WTC11 (cell line): ENCODE data around the gene ZBTB7C. TPM values are rescaled to one million over a fixed set of nuclear protein-coding genes. Genes with fewer than 3 reads are reported as not detected.

ENCODE experiments used
- ATAC-seq: fragments of 200-7000 bp; cut with Tn5 transposase; 2 replicates; pipeline ENCODE4 v1.10.0; 2021; ENCODE audit warnings: mild to moderate bottlenecking, moderate library complexity
- CTCF ChIA-PET: fragments of 300-600 bp; sonication (Branson Sonifier 250); formaldehyde crosslinking; loops from one replicate; lab custom pipeline; 2021; ENCODE audit warnings: antibody characterized with exemption; lab: Charles Lee
- POLR2A ChIA-PET: fragments of 350-600 bp; sonication (Branson Sonifier 250); formaldehyde crosslinking; loops from one replicate; lab custom pipeline; 2021; ENCODE audit warnings: antibody characterized with exemption; lab: Charles Lee
- DNase-seq: peaks from one replicate; pipeline ENCODE4 v3.0.0; 2021; ENCODE audit warnings: low spot score
- H3K27ac Mint-ChIP-seq: 2 replicates; pipeline ENCODE4 v1.8.0; 2021; ENCODE audit warnings: mixed read lengths
- H3K27me3 Mint-ChIP-seq: 2 replicates; pipeline ENCODE4 v1.8.0; 2021; ENCODE audit warnings: low read depth, mild to moderate bottlenecking, moderate library complexity, mixed read lengths
- H3K36me3 Mint-ChIP-seq: 2 replicates; pipeline ENCODE4 v1.8.0; 2021; ENCODE audit warnings: mixed read lengths
- H3K4me1 Mint-ChIP-seq: 2 replicates; pipeline ENCODE4 v1.8.0; 2022; ENCODE audit warnings: mixed read lengths
- H3K4me3 Mint-ChIP-seq: 2 replicates; pipeline ENCODE4 v1.8.0; 2021; ENCODE audit warnings: mild to moderate bottlenecking, moderate library complexity, mixed read lengths
- H3K9me3 Mint-ChIP-seq: 2 replicates; pipeline ENCODE4 v1.8.0; 2021; ENCODE audit warnings: mixed read lengths
- E2F1 ChIP-seq: sonication (generic); formaldehyde crosslinking; IDR thresholded peaks from 2 replicates; pipeline ENCODE4 v1.8.0; 2022; ENCODE audit warnings: mild to moderate bottlenecking, missing genetic modification reagents
- ERG ChIP-seq: fragments of 250-450 bp; sonication (Bioruptor Pico); IDR thresholded peaks from 2 replicates; pipeline ENCODE4 v1.8.0; 2021; ENCODE audit warnings: mild to moderate bottlenecking
- ETV6 ChIP-seq: sonication (generic); formaldehyde crosslinking; IDR thresholded peaks from 2 replicates; pipeline ENCODE4 v1.8.1; 2022; ENCODE audit warnings: mild to moderate bottlenecking, missing genetic modification reagents
- GRHL2 ChIP-seq: fragments of 250-450 bp; sonication (Bioruptor Pico); IDR thresholded peaks from 2 replicates; pipeline ENCODE4 v1.8.0; 2022; ENCODE audit warnings: mild to moderate bottlenecking, moderate library complexity; ENCODE audit not compliant: insufficient replicate concordance, severe bottlenecking
- MLX ChIP-seq: sonication (generic); formaldehyde crosslinking; IDR thresholded peaks from 2 replicates; pipeline ENCODE4 v1.8.1; 2023; ENCODE audit warnings: mild to moderate bottlenecking, missing genetic modification reagents, moderate library complexity
- NFYB ChIP-seq: sonication (generic); formaldehyde crosslinking; conservative IDR thresholded peaks from 2 replicates; pipeline ENCODE4 v1.8.0; 2022; ENCODE audit warnings: low read depth, missing genetic modification reagents
- NR3C1 ChIP-seq: sonication (generic); formaldehyde crosslinking; conservative IDR thresholded peaks from 2 replicates; pipeline ENCODE4 v1.8.1; 2023; ENCODE audit warnings: low read depth, mild to moderate bottlenecking, missing genetic modification reagents
- OVOL2 ChIP-seq: fragments of 250-450 bp; sonication (Bioruptor Pico); IDR thresholded peaks from 2 replicates; pipeline ENCODE4 v1.9.0; 2021; ENCODE audit warnings: mild to moderate bottlenecking, borderline replicate concordance
- TEAD1 ChIP-seq: sonication (generic); formaldehyde crosslinking; IDR thresholded peaks from 2 replicates; pipeline ENCODE4 v1.8.0; 2022; ENCODE audit warnings: mild to moderate bottlenecking, missing genetic modification reagents
- TEAD4 ChIP-seq: sonication (generic); formaldehyde crosslinking; IDR thresholded peaks from 2 replicates; pipeline ENCODE4 v1.8.0; 2022; ENCODE audit warnings: mild to moderate bottlenecking, missing genetic modification reagents
- USF2 ChIP-seq: sonication (generic); formaldehyde crosslinking; IDR thresholded peaks from 2 replicates; pipeline ENCODE4 v1.8.1; 2023; ENCODE audit warnings: mild to moderate bottlenecking, missing genetic modification reagents, moderate library complexity
- ZNF138 ChIP-seq: sonication (generic); formaldehyde crosslinking; conservative IDR thresholded peaks from 2 replicates; pipeline ENCODE4 v1.8.1; 2022; ENCODE audit warnings: mild to moderate bottlenecking, moderate library complexity, missing genetic modification reagents
- total RNA-seq: library from RNA; stranded (reverse); gene quantifications from 3 replicates; pipeline ENCODE4 v1.2.3, GENCODE V29; 2021
- TF ChIP-seq, protein P1 (sequence below): sonication (generic); formaldehyde crosslinking; IDR thresholded peaks from 2 replicates; pipeline ENCODE4 v1.8.0; 2022; ENCODE audit warnings: mild to moderate bottlenecking, missing genetic modification reagents
- TF ChIP-seq, protein P2 (sequence below): sonication (generic); formaldehyde crosslinking; IDR thresholded peaks from 2 replicates; pipeline ENCODE4 v1.8.1; 2023; ENCODE audit warnings: mild to moderate bottlenecking, moderate library complexity, missing genetic modification reagents
- TF ChIP-seq, protein P3 (sequence below): sonication (generic); formaldehyde crosslinking; IDR thresholded peaks from 2 replicates; pipeline ENCODE4 v1.8.1; 2022; ENCODE audit warnings: missing genetic modification reagents, borderline replicate concordance

ZBTB7C gene
- total RNA-seq, 1 experiment from 2014 or later: 0.48 TPM

DNA sequence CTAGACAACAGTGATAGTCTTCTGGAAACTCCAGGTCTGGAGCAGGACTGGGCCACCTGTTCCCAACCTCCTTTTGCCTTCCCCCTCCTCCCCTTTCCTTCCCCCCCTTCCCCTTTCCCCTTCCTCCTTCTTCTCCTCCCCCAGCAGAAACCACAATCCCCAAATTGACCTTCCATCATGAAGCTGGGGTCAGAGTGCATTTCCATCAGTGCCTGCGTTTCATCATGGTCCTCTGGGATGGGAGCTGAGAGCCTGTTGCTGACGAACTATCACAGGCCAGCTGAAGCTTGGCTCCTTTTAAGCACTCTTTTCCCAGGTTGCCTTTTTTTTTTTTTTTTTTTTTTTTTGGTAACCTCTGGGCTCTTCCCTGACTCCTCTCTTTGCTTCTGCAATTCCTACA is 426.1 kb downstream of the ZBTB7C start:
- H3K4me1 Mint-ChIP-seq: peaks cover 39% of the 10 kb centered on the region
- no peak for ATAC-seq
- H3K36me3 Mint-ChIP-seq: peaks cover 2% of the 10 kb centered on the region; the same call in 1 of the 2 replicates
- ChIA-PET CTCF (interaction anchor here (0.6 to 1.8 kb wide), 4 partner anchors 14 to 1553 kb away, joined by 3 to 16 read pairs (median 4); no protein-coding TSS in a partner anchor), POLR2A (interaction anchor here (0.6 kb wide), 1 partner anchor 25 kb away, joined by 4 read pairs; no protein-coding TSS in a partner anchor)
- TF ChIP-seq ZNF138 (no peak), TEAD4 (CRISPR knock-in tag) (no peak)
- no peak for DNase-seq
- H3K27me3 Mint-ChIP-seq: peaks cover 4% of the 10 kb centered on the region; the same call in 1 of the 2 replicates
- no peak overlapping the region for H3K4me3 Mint-ChIP-seq
- H3K27ac Mint-ChIP-seq: no peak overlapping the region
- peaks cover 16% of the 10 kb centered on the region for H3K9me3 Mint-ChIP-seq

DNA sequence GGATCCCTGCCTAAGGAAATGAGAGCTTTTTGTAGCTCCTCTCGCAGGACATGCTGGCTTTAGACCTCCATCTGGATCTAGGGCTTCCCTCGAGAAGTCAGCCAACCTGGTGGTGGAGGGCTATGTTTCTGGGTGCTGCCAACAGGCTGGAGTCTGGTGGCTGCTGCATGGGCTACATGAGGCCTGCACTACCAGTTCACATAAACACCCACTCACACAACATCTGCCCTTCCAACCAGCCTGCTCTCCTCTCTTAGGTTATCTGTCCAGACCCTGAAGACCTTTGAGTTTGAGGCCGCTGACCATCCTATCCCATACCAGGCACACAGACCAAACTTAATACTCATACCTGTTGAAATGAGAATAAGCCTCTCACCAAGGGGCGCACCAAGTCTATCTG is 427.4 kb downstream of the ZBTB7C start:
- H3K4me1 Mint-ChIP-seq: peaks cover 39% of the 10 kb centered on the region
- H3K9me3 Mint-ChIP-seq: peaks cover 11% of the 10 kb centered on the region
- CTCF ChIA-PET: interaction anchor here (1.1 to 1.6 kb wide), 2 partner anchors 15 to 209 kb away, joined by 3 to 9 read pairs; no protein-coding TSS in a partner anchor
- no peak overlapping the region for H3K27ac Mint-ChIP-seq
- DNase-seq (no peak), ATAC-seq (no peak)
- TF ChIP-seq, protein P1, sequence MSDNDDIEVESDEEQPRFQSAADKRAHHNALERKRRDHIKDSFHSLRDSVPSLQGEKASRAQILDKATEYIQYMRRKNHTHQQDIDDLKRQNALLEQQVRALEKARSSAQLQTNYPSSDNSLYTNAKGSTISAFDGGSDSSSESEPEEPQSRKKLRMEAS (CRISPR knock-in tag): no peak
- TF ChIP-seq NFYB (CRISPR knock-in tag): no peak
- TF ChIP-seq, protein P2, sequence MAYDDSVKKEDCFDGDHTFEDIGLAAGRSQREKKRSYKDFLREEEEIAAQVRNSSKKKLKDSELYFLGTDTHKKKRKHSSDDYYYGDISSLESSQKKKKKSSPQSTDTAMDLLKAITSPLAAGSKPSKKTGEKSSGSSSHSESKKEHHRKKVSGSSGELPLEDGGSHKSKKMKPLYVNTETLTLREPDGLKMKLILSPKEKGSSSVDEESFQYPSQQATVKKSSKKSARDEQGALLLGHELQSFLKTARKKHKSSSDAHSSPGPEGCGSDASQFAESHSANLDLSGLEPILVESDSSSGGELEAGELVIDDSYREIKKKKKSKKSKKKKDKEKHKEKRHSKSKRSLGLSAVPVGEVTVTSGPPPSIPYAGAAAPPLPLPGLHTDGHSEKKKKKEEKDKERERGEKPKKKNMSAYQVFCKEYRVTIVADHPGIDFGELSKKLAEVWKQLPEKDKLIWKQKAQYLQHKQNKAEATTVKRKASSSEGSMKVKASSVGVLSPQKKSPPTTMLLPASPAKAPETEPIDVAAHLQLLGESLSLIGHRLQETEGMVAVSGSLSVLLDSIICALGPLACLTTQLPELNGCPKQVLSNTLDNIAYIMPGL: no peak
- H3K27me3 Mint-ChIP-seq: peaks cover 4% of the 10 kb centered on the region; the same call in 1 of the 2 replicates
- no peak overlapping the region for H3K4me3 Mint-ChIP-seq
- POLR2A ChIA-PET: no interaction called here
- H3K36me3 Mint-ChIP-seq: peaks cover 2% of the 10 kb centered on the region; the same call in 1 of the 2 replicates

DNA sequence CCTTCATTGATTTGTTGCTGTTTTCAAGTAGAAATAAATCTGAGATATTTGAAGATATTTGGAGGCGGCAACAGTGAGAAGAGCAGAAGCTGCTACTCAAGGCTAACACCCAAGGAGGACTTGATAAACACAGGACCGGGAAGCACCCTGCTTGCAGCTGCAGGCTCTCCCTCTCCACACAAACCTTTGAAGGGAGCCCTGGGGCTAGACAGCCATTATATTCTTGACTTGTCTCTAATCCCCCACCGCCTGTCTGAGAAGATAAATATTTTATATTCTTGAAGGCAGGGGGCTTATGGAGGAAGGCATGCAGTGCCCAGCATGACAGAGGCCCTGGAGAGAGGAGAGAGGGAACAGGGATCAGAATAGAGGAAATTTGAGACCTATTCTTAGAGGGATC is 427.9 kb downstream of the ZBTB7C start:
- DNase-seq: no peak
- Mint-ChIP-seq H3K27ac (no peak overlapping the region), H3K9me3 (peaks cover 13% of the 10 kb centered on the region), H3K27me3 (peaks cover 4% of the 10 kb centered on the region; the same call in 1 of the 2 replicates), H3K4me3 (no peak overlapping the region), H3K4me1 (peaks cover 39% of the 10 kb centered on the region), H3K36me3 (peaks cover 2% of the 10 kb centered on the region; the same call in 1 of the 2 replicates)
- no peak for TF ChIP-seq NR3C1 (CRISPR knock-in tag)
- TF ChIP-seq NFYB (CRISPR knock-in tag): no peak
- no peak for TF ChIP-seq ETV6 (CRISPR knock-in tag)
- TF ChIP-seq, protein P3, sequence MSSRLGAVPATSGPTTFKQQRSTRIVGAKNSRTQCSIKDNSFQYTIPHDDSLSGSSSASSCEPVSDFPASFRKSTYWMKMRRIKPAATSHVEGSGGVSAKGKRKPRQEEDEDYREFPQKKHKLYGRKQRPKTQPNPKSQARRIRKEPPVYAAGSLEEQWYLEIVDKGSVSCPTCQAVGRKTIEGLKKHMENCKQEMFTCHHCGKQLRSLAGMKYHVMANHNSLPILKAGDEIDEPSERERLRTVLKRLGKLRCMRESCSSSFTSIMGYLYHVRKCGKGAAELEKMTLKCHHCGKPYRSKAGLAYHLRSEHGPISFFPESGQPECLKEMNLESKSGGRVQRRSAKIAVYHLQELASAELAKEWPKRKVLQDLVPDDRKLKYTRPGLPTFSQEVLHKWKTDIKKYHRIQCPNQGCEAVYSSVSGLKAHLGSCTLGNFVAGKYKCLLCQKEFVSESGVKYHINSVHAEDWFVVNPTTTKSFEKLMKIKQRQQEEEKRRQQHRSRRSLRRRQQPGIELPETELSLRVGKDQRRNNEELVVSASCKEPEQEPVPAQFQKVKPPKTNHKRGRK (CRISPR knock-in tag): no peak
- no peak for TF ChIP-seq TEAD1 (CRISPR knock-in tag)
- no peak for TF ChIP-seq ERG (CRISPR knock-in tag)
- no peak for TF ChIP-seq MLX
- no peak; the same call in 1 of the 2 replicates for ATAC-seq
- ChIA-PET CTCF (interaction anchor here (1.1 to 1.6 kb wide), 2 partner anchors 16 to 208 kb away, joined by 3 to 9 read pairs; no protein-coding TSS in a partner anchor), POLR2A (no interaction called here)

DNA sequence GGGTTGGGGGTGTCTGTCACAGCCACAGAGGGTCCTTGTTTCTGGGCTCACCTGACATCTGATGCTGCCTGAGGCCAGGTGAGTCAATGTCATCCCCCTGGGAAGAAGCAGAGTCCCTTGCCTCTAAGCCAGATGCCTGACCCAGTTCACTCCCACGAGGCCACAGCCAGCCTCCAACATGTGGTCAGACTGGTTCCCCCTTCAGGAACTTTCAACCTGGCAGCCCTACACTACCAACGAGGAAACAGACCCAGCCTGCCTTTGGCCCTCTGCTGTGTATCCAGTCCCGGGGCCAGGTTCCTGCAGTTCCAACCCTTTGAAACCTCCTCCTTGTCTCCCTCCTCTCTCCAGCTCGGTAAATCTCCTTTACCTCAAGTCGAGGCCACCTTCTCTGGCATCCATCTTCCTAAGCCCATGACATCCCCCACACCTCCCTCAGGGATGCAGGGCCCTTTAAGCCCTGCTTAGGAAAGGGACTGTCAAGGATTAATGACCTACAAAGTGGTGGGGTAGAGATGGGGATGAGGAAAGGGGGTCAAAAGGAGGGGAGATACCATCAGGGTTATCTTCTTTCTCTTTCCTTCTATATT is 429.5 kb downstream of the ZBTB7C start:
- H3K9me3 Mint-ChIP-seq: peaks cover 17% of the 10 kb centered on the region
- ChIA-PET CTCF (no interaction called here), POLR2A (no interaction called here)
- ATAC-seq (peak; percentile 14; the same call in 1 of the 2 replicates), DNase-seq (no peak)
- peaks cover 4% of the 10 kb centered on the region; the same call in 1 of the 2 replicates for H3K27me3 Mint-ChIP-seq
- no peak overlapping the region for H3K27ac Mint-ChIP-seq
- H3K36me3 Mint-ChIP-seq: peaks cover 2% of the 10 kb centered on the region; the same call in 1 of the 2 replicates
- peaks cover 52% of the 10 kb centered on the region for H3K4me1 Mint-ChIP-seq
- TF ChIP-seq OVOL2 (CRISPR knock-in tag) (0 out of 2 replicates have a peak, but pooled peaks have one; percentile 31), USF2 (no peak), E2F1 (CRISPR knock-in tag) (no peak), GRHL2 (CRISPR knock-in tag) (no peak)
- no peak overlapping the region for H3K4me3 Mint-ChIP-seq
